BLaER1 (cell line): ENCODE measurements around the gene FOXN1.

Experiments used
- H3K27ac ChIP-seq: shearing (Covaris generic); formaldehyde crosslinking; 2 replicates; pipeline ENCODE4 v1.8.1; 2022
- H3K27me3 ChIP-seq: shearing (Covaris generic); formaldehyde crosslinking; 2 replicates; pipeline ENCODE4 v1.8.1; 2022
- H3K36me3 ChIP-seq: shearing (Covaris generic); formaldehyde crosslinking; 2 replicates; pipeline ENCODE4 v1.8.1; 2022
- H3K4me1 ChIP-seq: shearing (Covaris generic); formaldehyde crosslinking; 2 replicates; pipeline ENCODE4 v1.8.1; 2022
- H3K4me2 ChIP-seq: shearing (Covaris generic); formaldehyde crosslinking; 2 replicates; pipeline ENCODE4 v1.8.1; 2022
- H3K4me3 ChIP-seq: shearing (Covaris generic); formaldehyde crosslinking; 2 replicates; pipeline ENCODE4 v1.8.1; 2022
- H3K9ac ChIP-seq: shearing (Covaris generic); formaldehyde crosslinking; 2 replicates; pipeline ENCODE4 v1.8.1; 2022
- H3K9me3 ChIP-seq: shearing (Covaris generic); formaldehyde crosslinking; 2 replicates; pipeline ENCODE4 v1.8.1; 2022
- H4K20me1 ChIP-seq: shearing (Covaris generic); formaldehyde crosslinking; 2 replicates; pipeline ENCODE4 v1.8.1; 2022
- Cebpa-rat ChIP-seq: shearing (Covaris generic); IDR thresholded peaks from 2 replicates; pipeline ENCODE4 v1.8.1; 2022

Gene FOXN1

DNA sequence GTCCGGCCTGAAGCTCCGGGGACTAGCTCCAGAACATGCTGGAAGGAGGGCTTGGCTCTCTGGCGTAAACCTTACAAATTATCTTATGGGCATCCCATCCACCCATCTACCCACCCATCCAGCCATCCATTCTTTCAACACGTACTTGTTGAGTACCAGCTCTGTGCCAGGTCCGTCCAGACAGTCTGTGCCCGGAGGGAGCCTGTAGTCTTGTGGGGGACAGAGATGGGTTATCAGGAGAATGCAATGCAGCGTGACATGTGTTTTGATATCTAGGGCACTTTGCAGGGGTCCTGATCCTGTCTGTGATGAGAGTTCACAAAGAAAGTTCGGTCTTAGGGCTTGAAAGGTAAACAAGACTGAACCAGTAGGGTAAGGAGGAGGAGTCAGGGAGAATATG is 36.8 kb upstream of the FOXN1 start:
- Histone ChIP-seq H3K4me1 (peaks cover 32% of the 10 kb centered on the region), H3K4me3 (no peak overlapping the region), H3K36me3 (no peaks in the 10 kb centered on the region), H3K9me3 (no peaks in the 10 kb centered on the region), H3K27me3 (no peaks in the 10 kb centered on the region), H3K9ac (no peak overlapping the region), H3K27ac (no peak overlapping the region), H4K20me1 (no peaks in the 10 kb centered on the region), H3K4me2 (no peak overlapping the region)
- no peak for TF ChIP-seq Cebpa-rat

DNA sequence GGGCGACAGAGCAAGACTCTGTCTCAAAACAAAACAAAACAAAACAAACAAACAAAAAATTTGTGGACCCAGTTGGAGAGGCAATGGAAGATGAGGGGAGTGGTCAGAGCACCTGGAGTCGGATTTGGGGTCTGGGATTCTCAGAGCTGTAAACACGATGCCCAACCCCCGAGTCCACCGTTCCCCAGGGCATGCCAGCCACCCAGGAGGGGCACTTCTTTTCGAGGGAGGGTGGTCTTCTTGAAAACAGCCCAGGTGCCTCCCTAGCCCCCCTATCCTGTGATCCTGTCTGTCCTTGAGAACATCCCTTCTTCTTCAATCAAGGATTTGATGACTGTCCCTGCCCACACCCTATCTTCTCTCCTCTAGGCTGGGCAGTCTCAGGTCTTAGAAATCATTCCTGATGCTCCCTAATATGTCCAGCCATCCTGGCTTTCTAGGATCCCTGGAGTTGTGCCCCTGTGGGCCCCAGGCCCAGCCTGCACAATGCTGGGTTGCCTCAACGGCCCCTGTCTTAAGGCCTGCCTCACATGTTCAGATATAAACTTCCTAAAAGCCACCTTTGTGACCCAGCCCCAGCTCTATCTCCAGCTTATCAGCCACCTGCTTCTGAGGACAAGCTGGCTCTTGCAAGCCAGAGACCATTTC is 35.8 kb upstream of the FOXN1 start:
- Histone ChIP-seq H3K9me3 (no peaks in the 10 kb centered on the region), H3K4me3 (no peak overlapping the region), H3K9ac (no peak overlapping the region), H3K27ac (no peak overlapping the region), H3K4me1 (peaks cover 32% of the 10 kb centered on the region), H3K27me3 (no peaks in the 10 kb centered on the region), H3K36me3 (no peaks in the 10 kb centered on the region), H3K4me2 (no peak overlapping the region), H4K20me1 (no peaks in the 10 kb centered on the region)
- TF ChIP-seq Cebpa-rat: no peak

DNA sequence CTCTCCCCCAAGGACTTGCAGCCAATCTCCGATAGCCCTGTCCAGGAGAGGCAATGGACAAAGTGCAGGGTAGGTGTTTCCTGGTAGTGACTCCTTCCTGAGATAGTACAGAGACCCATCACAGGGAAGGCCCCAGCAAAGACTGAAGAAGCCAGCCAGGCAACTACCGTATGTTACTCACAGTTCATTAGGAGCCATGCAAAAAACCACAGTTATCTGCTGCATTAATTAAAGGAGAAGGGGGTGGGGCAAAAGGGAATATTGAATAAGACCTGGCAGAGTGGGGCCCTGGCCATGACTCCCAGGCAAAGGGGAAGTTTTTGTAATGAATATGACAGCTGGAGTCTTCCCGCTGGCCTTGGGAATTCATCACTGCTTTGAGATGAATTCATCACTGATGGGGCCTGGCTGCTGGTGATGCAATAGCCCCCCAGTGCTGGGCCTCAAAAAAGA is 35.2 kb upstream of the FOXN1 start:
- Histone ChIP-seq H3K36me3 (no peaks in the 10 kb centered on the region), H3K9ac (no peak overlapping the region), H3K4me3 (no peak overlapping the region), H3K9me3 (no peaks in the 10 kb centered on the region), H3K4me1 (peaks cover 28% of the 10 kb centered on the region), H3K27me3 (no peaks in the 10 kb centered on the region), H4K20me1 (no peaks in the 10 kb centered on the region), H3K27ac (no peak overlapping the region), H3K4me2 (no peak overlapping the region)
- TF ChIP-seq Cebpa-rat: no peak

DNA sequence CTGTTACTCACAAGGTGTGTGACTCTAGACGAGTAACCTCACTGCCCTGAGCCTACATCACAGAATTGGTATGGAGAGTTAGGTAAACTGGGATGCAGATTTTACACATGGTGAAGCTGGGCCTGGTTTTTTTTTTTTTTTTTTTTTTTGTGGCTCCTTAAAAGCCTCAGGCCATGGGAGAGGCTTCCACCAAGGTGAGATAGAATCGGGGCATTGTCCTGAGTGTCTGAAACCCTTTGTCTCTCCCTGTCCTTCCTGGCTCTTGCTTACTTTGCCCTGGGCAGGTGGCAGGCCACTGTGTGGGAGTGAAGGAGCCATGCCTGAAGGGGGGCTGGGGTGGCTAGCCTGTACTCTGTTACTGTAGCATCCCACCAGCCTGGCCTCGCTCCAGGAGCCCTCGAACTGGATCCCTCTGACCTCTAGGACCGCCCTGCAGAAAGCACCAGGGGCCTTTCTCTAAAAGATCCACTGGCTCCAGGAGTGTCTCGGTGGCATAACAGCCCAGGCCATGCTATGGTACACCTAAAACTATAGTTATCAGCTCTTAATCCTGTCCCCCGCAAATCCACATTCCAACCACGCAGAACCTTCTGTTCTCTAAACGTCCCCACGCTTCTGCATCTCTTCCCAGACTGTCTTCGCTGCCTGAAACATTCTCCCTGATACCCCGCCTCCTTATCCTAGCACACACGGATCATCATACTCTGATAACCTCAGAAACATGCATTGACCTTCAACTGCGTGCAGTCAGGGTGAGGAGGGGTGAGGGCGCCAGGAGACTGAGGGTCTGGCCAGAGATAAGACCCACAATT is 34.4 kb upstream of the FOXN1 start:
- Histone ChIP-seq H3K27me3 (no peaks in the 10 kb centered on the region), H3K9me3 (no peaks in the 10 kb centered on the region), H4K20me1 (no peaks in the 10 kb centered on the region), H3K4me1 (peaks cover 20% of the 10 kb centered on the region), H3K36me3 (no peaks in the 10 kb centered on the region), H3K27ac (no peak overlapping the region), H3K4me2 (no peak overlapping the region), H3K9ac (no peak overlapping the region), H3K4me3 (no peak overlapping the region)
- no peak for TF ChIP-seq Cebpa-rat

DNA sequence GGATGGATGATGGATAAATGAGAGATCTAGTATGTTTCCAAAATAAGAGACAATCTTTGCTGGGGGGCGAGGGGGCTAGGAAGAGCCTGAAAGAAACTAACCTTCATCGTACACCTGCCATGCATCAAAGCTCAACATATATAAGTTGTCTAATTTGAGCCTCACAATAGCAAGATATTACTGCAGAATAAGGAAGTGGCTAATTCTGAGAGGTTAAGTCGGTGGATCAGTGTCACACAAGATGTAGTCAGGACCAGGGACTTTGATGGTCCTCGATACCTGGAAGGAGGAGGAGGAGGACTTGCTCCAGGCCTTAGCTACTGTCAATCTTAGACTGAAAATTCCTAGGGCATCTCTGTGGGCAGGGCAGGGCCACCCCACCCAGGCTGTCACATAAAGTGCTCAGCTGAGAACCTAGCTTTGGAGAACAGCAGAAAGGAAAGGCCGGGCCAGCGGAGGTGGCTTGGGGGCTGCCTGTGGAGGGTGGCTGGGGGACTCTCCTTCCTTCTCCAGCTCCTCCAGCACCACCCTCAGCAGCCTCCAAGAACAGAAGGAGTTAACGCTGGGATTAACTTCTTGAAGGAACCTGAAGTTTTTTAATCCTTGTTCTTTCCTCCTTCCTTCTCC is 33.2 kb upstream of the FOXN1 start:
- H3K9ac ChIP-seq: no peak overlapping the region
- no peaks in the 10 kb centered on the region for H3K27me3 ChIP-seq
- no peaks in the 10 kb centered on the region for H3K36me3 ChIP-seq
- H4K20me1 ChIP-seq: no peaks in the 10 kb centered on the region
- no peak overlapping the region for H3K4me2 ChIP-seq
- H3K9me3 ChIP-seq: no peaks in the 10 kb centered on the region
- H3K4me3 ChIP-seq: no peak overlapping the region
- peaks cover 8% of the 10 kb centered on the region for H3K4me1 ChIP-seq
- H3K27ac ChIP-seq: no peak overlapping the region
- TF ChIP-seq Cebpa-rat: no peak

DNA sequence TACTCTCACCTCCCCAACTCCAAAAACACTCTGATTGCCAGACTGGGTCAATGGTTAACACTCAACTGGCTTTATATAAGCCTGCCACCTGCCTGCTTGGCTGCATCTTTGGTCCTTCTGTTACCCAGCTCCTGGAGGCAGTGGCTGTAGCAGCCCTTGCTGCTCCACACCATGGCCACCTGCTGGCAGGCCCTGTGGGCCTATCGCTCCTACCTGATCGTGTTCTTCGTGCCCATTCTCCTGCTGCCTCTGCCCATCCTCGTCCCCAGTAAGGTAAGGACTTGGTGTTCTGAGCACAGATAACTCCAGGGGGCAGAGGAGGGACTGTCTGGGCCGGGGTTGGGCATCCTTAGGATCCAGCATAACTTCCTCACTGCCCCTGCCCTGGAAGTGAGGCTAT is 32.6 kb upstream of the FOXN1 start, which contains the start of gene SLC13A2:
Gene SLC13A2, plus strand, starts transcription at position 103 of the 400 bp plus-strand sequence. Its CDS starts 69 bp downstream, at position 172.
- no peaks in the 10 kb centered on the region for H3K27me3 ChIP-seq
- no peak within 1 kb of the TSS for H3K9ac ChIP-seq
- no peak for TF ChIP-seq Cebpa-rat
- no peaks in the 10 kb centered on the region for H3K36me3 ChIP-seq
- H3K4me3 ChIP-seq: no peak within 1 kb of the TSS
- no peaks in the 10 kb centered on the region for H3K9me3 ChIP-seq
- H3K4me2 ChIP-seq: no peak within 1 kb of the TSS
- H3K4me1 ChIP-seq: peaks cover 2% of the 10 kb centered on the region; the same call in 1 of the 2 replicates
- no peak within 1 kb of the TSS for H3K27ac ChIP-seq
- no peaks in the 10 kb centered on the region for H4K20me1 ChIP-seq

DNA sequence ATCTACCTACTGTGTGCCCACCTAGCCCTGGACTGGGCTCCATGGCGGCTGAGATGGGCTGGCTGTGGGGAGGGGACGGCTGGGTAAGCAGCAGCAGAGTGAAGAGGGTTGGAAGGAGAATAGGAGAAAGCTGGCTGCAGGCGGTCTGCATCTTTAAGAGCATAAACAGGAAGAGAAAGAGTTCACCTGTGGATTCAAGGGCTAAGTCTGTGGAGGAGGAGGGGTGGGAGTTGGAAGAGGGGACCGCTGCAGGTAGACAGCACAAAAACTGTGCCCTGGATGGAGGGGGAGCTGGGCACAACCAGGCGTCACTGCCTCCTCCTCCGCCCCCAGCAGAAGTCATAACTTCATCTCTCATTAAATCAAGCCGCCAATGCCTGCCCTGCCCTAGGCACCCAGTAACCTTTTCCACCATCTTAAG is 32.0 kb upstream of the FOXN1 start:
- Histone ChIP-seq H3K4me2 (no peak overlapping the region), H3K27me3 (no peaks in the 10 kb centered on the region), H3K4me1 (no peaks in the 10 kb centered on the region), H3K9ac (no peak overlapping the region), H3K9me3 (no peaks in the 10 kb centered on the region), H3K4me3 (no peak overlapping the region), H4K20me1 (no peaks in the 10 kb centered on the region), H3K27ac (no peak overlapping the region), H3K36me3 (no peaks in the 10 kb centered on the region)
- no peak for TF ChIP-seq Cebpa-rat

DNA sequence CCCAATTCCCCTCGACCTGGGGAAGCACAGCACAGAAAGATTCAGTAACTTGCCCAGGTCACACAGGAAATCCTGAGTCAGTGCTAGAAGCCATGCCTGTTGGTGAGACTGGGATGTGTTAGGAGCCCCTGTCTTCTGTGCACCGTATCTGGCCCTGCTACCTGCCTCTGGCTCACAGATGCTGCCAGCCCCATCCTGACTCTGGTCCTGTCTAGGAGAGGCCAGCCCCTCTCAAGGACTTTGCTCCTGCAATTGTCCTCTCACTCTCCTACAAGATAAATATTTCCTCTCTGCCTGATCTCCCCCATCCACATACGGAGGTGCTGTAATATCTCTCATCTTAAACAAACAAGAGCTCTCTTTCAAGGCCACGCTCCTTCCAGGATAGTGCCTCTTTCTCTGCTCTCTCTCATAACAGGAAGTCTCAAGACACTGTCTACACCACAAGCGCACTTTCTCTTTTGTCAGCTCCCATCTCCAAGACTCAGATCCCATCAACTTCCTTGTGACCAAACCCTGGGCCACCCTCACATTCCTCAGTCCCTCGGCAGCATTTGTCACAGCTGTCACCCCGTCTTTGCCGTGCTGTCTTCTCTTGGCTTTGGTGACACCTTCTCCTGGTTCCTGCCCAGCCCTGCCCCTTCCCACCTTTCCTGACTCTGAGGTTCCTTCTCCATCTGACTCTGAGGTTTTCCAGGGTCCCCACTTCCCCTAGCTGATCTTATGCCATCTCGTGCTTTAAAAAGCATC is 30.8 kb upstream of the FOXN1 start:
- no peaks in the 10 kb centered on the region for H3K27me3 ChIP-seq
- no peak overlapping the region for H3K4me3 ChIP-seq
- no peaks in the 10 kb centered on the region for H3K4me1 ChIP-seq
- no peak for TF ChIP-seq Cebpa-rat
- no peak overlapping the region for H3K27ac ChIP-seq
- no peaks in the 10 kb centered on the region for H3K9me3 ChIP-seq
- H4K20me1 ChIP-seq: no peaks in the 10 kb centered on the region
- no peak overlapping the region for H3K9ac ChIP-seq
- no peak overlapping the region for H3K4me2 ChIP-seq
- no peaks in the 10 kb centered on the region for H3K36me3 ChIP-seq

DNA sequence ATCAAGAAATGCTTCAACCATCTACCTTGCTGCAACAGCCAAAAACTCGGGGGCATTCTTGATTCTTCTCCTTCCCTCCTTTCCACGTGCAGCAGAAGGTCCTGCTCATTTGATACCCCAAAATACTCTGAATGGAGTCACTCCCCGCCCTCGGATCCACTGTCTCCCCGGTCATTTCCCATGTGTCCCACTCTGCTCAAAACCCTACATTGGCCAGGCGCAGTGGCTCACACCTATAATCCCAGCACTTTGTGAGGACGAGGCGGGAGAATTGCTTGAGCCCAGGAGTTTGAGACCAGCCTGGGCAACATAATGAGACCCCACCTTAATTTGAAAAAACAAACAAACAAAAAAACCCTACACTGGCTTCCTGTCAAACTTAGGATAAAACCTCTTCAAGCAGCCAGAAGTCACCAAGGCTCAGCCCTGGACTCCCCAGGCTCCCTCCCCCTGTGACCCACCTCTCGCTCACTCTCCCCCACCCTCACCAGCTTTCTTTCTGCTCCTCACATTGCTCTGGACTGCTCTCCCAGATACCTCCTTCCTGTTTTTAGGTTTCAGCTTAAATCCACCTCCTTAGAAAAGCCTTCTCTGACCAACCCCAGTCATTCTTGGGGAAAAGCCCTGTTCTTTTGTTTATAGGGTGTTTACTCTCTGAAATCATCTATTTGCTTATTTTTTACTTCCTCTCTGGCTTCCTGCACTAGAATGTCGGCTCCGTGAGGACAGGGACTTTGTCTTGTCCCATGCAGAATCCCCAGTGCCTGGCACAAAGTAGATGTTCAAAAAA is 29.9 kb upstream of the FOXN1 start:
- no peak overlapping the region for H3K27ac ChIP-seq
- H3K4me2 ChIP-seq: no peak overlapping the region
- no peaks in the 10 kb centered on the region for H3K27me3 ChIP-seq
- no peaks in the 10 kb centered on the region for H3K36me3 ChIP-seq
- H3K9me3 ChIP-seq: no peaks in the 10 kb centered on the region
- H3K4me1 ChIP-seq: no peaks in the 10 kb centered on the region
- no peak overlapping the region for H3K9ac ChIP-seq
- no peak overlapping the region for H3K4me3 ChIP-seq
- no peak for TF ChIP-seq Cebpa-rat
- H4K20me1 ChIP-seq: no peaks in the 10 kb centered on the region
